GM10248 (cell line): ENCODE measurements around the gene PBX3.

Experiments used
- CTCF ChIA-PET: fragments of 300-600 bp; sonication (Branson Sonifier 250); formaldehyde crosslinking; extraction: SDS; loops from one replicate; lab custom pipeline; 2021; ENCODE audit warnings: antibody characterized with exemption; lab: Yijun Ruan, JAX
- POLR2A ChIA-PET: fragments of 350-650 bp; sonication (Branson Sonifier 250); formaldehyde crosslinking; extraction: SDS; loops from one replicate; lab custom pipeline; 2020; ENCODE audit warnings: antibody characterized with exemption; lab: Yijun Ruan, JAX
- DNase-seq: peaks from one replicate; pipeline ENCODE4 v3.0.0; 2012; ENCODE audit errors: extremely low spot score
- CTCF ChIP-seq: IDR thresholded peaks from 2 replicates; pipeline ENCODE4 v1.5.1; 2012; ENCODE audit warnings: mild to moderate bottlenecking, low read depth; ENCODE audit errors: extremely low read depth, missing control alignments, control extremely low read depth

PBX3 gene

GRCh38 chr9:125705893-125706292 lies 41.3 kb upstream of the PBX3 start:
- CTCF ChIA-PET = interaction anchor here (1.2 kb wide), 1 partner anchor 61 kb away, joined by 4 read pairs; no protein-coding TSS in a partner anchor
- no peak for DNase-seq
- TF ChIP-seq CTCF = no peak
- POLR2A ChIA-PET = interaction anchor here (1.1 kb wide), 1 partner anchor 770 kb away, joined by 3 read pairs; no protein-coding TSS in a partner anchor

GRCh38 chr9:125706651-125707471 lies 40.3 kb upstream of the PBX3 start, which contains the start of gene MAPKAP1:
MAPKAP1 (minus strand) TSS chr9:125707208; CDS start chr9:125672574, 34,634 bp downstream.
- POLR2A ChIA-PET = interaction anchor here (1.0 to 1.2 kb wide), 5 partner anchors 33 to 771 kb away, joined by 3 read pairs; no protein-coding TSS in a partner anchor
- CTCF ChIA-PET = interaction anchor here (0.6 to 1.3 kb wide), 4 partner anchors 33 to 148 kb away, joined by 3 to 4 read pairs (median 3); no protein-coding TSS in a partner anchor
- TF ChIP-seq CTCF = no peak
- DNase-seq = peak; percentile 96

- ChIA-PET CTCF (interaction anchor here (1.0 to 1.3 kb wide), 2 partner anchors 38 to 149 kb away, joined by 3 read pairs; no protein-coding TSS in a partner anchor), POLR2A (interaction anchor here (1.0 to 1.2 kb wide), 3 partner anchors 32 to 52 kb away, joined by 3 read pairs; no protein-coding TSS in a partner anchor)
- TF ChIP-seq CTCF = no peak
- no peak for DNase-seq
Measured at GRCh38 chr9:125707472-125707804, 39.7 kb upstream of the PBX3 start.

- TF ChIP-seq CTCF = no peak
- CTCF ChIA-PET = interaction anchor here (0.9 kb wide), 1 partner anchor 12 kb away, joined by 3 read pairs; no protein-coding TSS in a partner anchor
- POLR2A ChIA-PET = no interaction called here
- DNase-seq = no peak
Measured at GRCh38 chr9:125726456-125727132, 20.6 kb upstream of the PBX3 start.

- no peak for DNase-seq
- POLR2A ChIA-PET = no interaction called here
- CTCF ChIA-PET = interaction anchor here (1.2 to 2.6 kb wide), 3 partner anchors 9 to 13 kb away, joined by 3 to 5 read pairs (median 3); no protein-coding TSS in a partner anchor
Measured at GRCh38 chr9:125730168-125730567, 17.0 kb upstream of the PBX3 start.

More at GRCh38 chr9:125730168-125730567, 17.0 kb upstream of the PBX3 start:
- TF ChIP-seq CTCF = no peak
